HepG2 (cell line): Measurements from ENCODE around the gene DOK4. TPM values are rescaled to one million over a fixed set of nuclear protein-coding genes. Genes with fewer than 3 reads are reported as not detected.

ENCODE experiments used
- ATAC-seq: fragments of 200-7000 bp; cut with Tn5 transposase; 3 replicates; pipeline ENCODE4 v1.9.1; 2020; ENCODE audit warnings: mild to moderate bottlenecking, moderate library complexity
- BruUV-seq: library from RNA; stranded (reverse); fragments of 400-500 nt; replicated peaks from 2 replicates; lab custom pipeline; 2021; lab: Mats Ljungman, UMichigan
- CTCF ChIA-PET: fragments of 300-600 bp; formaldehyde crosslinking; extraction: SDS; loops from one replicate; lab custom pipeline; 2021; ENCODE audit warnings: low total read pairs, inconsistent platforms, low intra/inter-chr PET ratio; lab: Yijun Ruan, JAX
- POLR2A ChIA-PET: fragments of 350-600 bp; sonication (Branson Sonifier 250); formaldehyde crosslinking; loops from one replicate; lab custom pipeline; 2020; ENCODE audit warnings: antibody characterized with exemption, inconsistent platforms; lab: Yijun Ruan, JAX
- DNase-seq: peaks from one replicate; pipeline ENCODE4 v3.0.0-alpha.2; 2015; ENCODE audit warnings: low spot score
- FAIRE-seq: peaks from 3 replicates; lab custom pipeline; 2011; peaks lifted over from hg19 to GRCh38; lab: Jason Lieb, UNC
- H2AFZ ChIP-seq: one replicate; pipeline ENCODE4 v1.6.1; 2011; ENCODE audit warnings: low read length, inconsistent platforms
- H3K27ac ChIP-seq: fragments of 300-600 bp; 3 replicates; pipeline ENCODE4 v1.8.0; 2011; ENCODE audit warnings: mixed run types, mild to moderate bottlenecking, mixed read lengths, low read length, inconsistent platforms; ENCODE audit not compliant: insufficient read depth; ENCODE audit errors: extremely low read length
- H3K27me3 ChIP-seq, 2 experiments: fragments of 200-600 bp in 1 of 2; 2 replicates in 1 of 2; 3 replicates in 1 of 2; pipeline versions ENCODE4 v1.6.0 to v1.8.0; 2011; ENCODE audit warnings: low read length in 2 of 2, mild to moderate bottlenecking in 2 of 2, moderate library complexity in 2 of 2, inconsistent platforms in 1 of 2; ENCODE audit not compliant: insufficient read depth in 2 of 2, control insufficient read depth in 1 of 2
- H3K36me3 ChIP-seq, 2 experiments: fragments of 200-600 bp in 1 of 2; replicated peaks in 1 of 2; 2 replicates in 1 of 2; 3 replicates in 1 of 2; pipeline versions ENCODE4 v1.5.1 to v1.8.0; 2011; ENCODE audit warnings: low read length in 2 of 2, inconsistent platforms in 1 of 2; ENCODE audit not compliant: insufficient read depth in 2 of 2, control insufficient read depth in 1 of 2
- H3K4me1 ChIP-seq: 2 replicates; pipeline ENCODE4 v1.5.1; 2012; ENCODE audit warnings: low read length, inconsistent platforms; ENCODE audit not compliant: insufficient read depth
- H3K4me2 ChIP-seq: 2 replicates; pipeline ENCODE4 v1.6.0; 2011; ENCODE audit warnings: low read depth, low read length, inconsistent platforms
- H3K4me3 ChIP-seq, 3 experiments: fragments of 200-600 bp in 1 of 3; sonication (generic), shearing (Covaris generic) in 1 of 3; replicated peaks in 1 of 3; 2 replicates each; pipeline ENCODE4 v1.5.1; 2011 to 2016; ENCODE audit warnings: low read length in 3 of 3, inconsistent platforms in 2 of 3, low read depth in 2 of 3, mild to moderate bottlenecking in 2 of 3, control low read depth in 1 of 3, mixed read lengths in 1 of 3; ENCODE audit not compliant: insufficient read depth in 1 of 3
- H3K79me2 ChIP-seq: one replicate; pipeline ENCODE4 v1.6.1; 2011; ENCODE audit warnings: low read length, inconsistent platforms; ENCODE audit not compliant: insufficient read depth
- H3K9ac ChIP-seq: 2 replicates; pipeline ENCODE4 v1.6.0; 2011; ENCODE audit warnings: mild to moderate bottlenecking, low read depth, low read length, inconsistent platforms; ENCODE audit not compliant: insufficient read depth
- H3K9me3 ChIP-seq: 2 replicates; pipeline ENCODE4 v1.5.1; 2012; ENCODE audit warnings: mild to moderate bottlenecking, low read length
- H4K20me1 ChIP-seq: 2 replicates; pipeline ENCODE4 v1.6.0; 2011; ENCODE audit warnings: inconsistent platforms, mild to moderate bottlenecking, low read length, moderate library complexity; ENCODE audit not compliant: insufficient read depth
- EED ChIP-seq: sonication (generic); formaldehyde crosslinking; IDR thresholded peaks from 2 replicates; pipeline ENCODE4 v1.5.0; 2020; ENCODE audit warnings: mild to moderate bottlenecking, missing genetic modification reagents
- HMG20A ChIP-seq: IDR thresholded peaks from 2 replicates; pipeline ENCODE4 v1.6.1; 2016; ENCODE audit warnings: borderline replicate concordance
- JARID2 ChIP-seq: sonication (generic); formaldehyde crosslinking; IDR thresholded peaks from 2 replicates; pipeline ENCODE4 v1.8.1; 2023; ENCODE audit warnings: missing genetic modification reagents, inconsistent platforms; ENCODE audit not compliant: insufficient replicate concordance
- KLF9 ChIP-seq: IDR thresholded peaks from 2 replicates; pipeline ENCODE4 v1.6.1; 2016; ENCODE audit warnings: low read depth
- SIN3B ChIP-seq: fragments of 150-350 bp; IDR thresholded peaks from 2 replicates; pipeline ENCODE4 v1.6.1; 2014; ENCODE audit warnings: low read length
- SP2 ChIP-seq: sonication (generic); formaldehyde crosslinking; IDR thresholded peaks from 2 replicates; pipeline ENCODE4 v1.5.1; 2020; ENCODE audit warnings: mild to moderate bottlenecking, missing genetic modification reagents
- TARDBP ChIP-seq: sonication (generic); formaldehyde crosslinking; IDR thresholded peaks from 2 replicates; pipeline ENCODE4 v1.8.0; 2022; ENCODE audit warnings: mild to moderate bottlenecking, missing genetic modification reagents
- ZBTB3 ChIP-seq: sonication (generic); formaldehyde crosslinking; IDR thresholded peaks from 2 replicates; pipeline ENCODE4 v1.4.0; 2020; ENCODE audit warnings: low read depth, mild to moderate bottlenecking, moderate library complexity, missing genetic modification reagents, borderline replicate concordance
- ZBTB8A ChIP-seq: sonication (generic); formaldehyde crosslinking; IDR thresholded peaks from 2 replicates; pipeline ENCODE4 v1.4.0; 2020; ENCODE audit warnings: mild to moderate bottlenecking, low read depth, missing genetic modification reagents, borderline replicate concordance
- ZIK1 ChIP-seq: sonication (generic); formaldehyde crosslinking; IDR thresholded peaks from 2 replicates; pipeline ENCODE4 v1.5.0; 2020; ENCODE audit warnings: mild to moderate bottlenecking, low read depth, missing genetic modification reagents, borderline replicate concordance
- ZNF232 ChIP-seq: sonication (generic); formaldehyde crosslinking; IDR thresholded peaks from 2 replicates; pipeline ENCODE4 v1.4.0; 2020; ENCODE audit warnings: missing genetic modification reagents, borderline replicate concordance
- ZNF24 ChIP-seq: fragments of 450-650 bp; IDR thresholded peaks from 2 replicates; pipeline ENCODE4 v1.6.1; 2017; ENCODE audit warnings: antibody characterized with exemption, mild to moderate bottlenecking
- ZNF317 ChIP-seq: sonication (generic); formaldehyde crosslinking; IDR thresholded peaks from 2 replicates; pipeline ENCODE4 v1.5.0; 2020; ENCODE audit warnings: mild to moderate bottlenecking, missing genetic modification reagents
- ZNF333 ChIP-seq: sonication (generic); formaldehyde crosslinking; IDR thresholded peaks from 2 replicates; pipeline ENCODE4 v1.4.0; 2020; ENCODE audit warnings: mild to moderate bottlenecking, missing genetic modification reagents, borderline replicate concordance
- ZNF724P ChIP-seq: sonication (generic); formaldehyde crosslinking; IDR thresholded peaks from 2 replicates; pipeline ENCODE4 v1.8.0; 2022; ENCODE audit warnings: missing genetic modification reagents, borderline replicate concordance
- WGBS: methylation state at CpG from one replicate; pipeline ENCODE4 v1.1.6; 2017; ENCODE audit warnings: low lambda C conversion rate; 5-methylcytosine and 5-hydroxymethylcytosine counted together
- in situ Hi-C: cut with HindIII; loops from 2 replicates; pipeline ENCODE4 v1.10.0; 2017; ENCODE audit warnings: low pct_unique_long_range_greater_than_20kb; ENCODE audit not compliant: extremely low pct_ligation_motif_present
- intact Hi-C: fragments of 100-400 bp; cut with micrococcal nuclease; formaldehyde crosslinking; loops from one replicate; pipeline ENCODE4 v1.10.0; 2022; ENCODE audit not compliant: unreplicated experiment
- polyA plus RNA-seq, 8 experiments: library from polyadenylated mRNA; depleted of rRNA in 3 of 8; stranded (reverse) in 7 of 8; unstranded in 1 of 8; fragments of >200 nt; fragmentation: Illumina TruSeq in 4 of 8; extraction: Trizol in 4 of 8; gene quantifications; 2 replicates each; pipeline versions ENCODE4 v1.2.1 to v1.2.3, GENCODE V29; 2011 to 2016; ENCODE audit warnings: low read depth in 4 of 8, missing spikeins in 1 of 8, mixed read lengths in 1 of 8; ENCODE audit not compliant: insufficient read depth in 1 of 8
- total RNA-seq, 5 experiments: library from RNA; depleted of rRNA; stranded (reverse); fragments of >200 nt; fragmentation: Illumina TruSeq; extraction: Trizol; gene quantifications; 2 replicates each; pipeline ENCODE4 v1.2.3, GENCODE V29; 2016; ENCODE audit warnings: low read depth in 1 of 5
- TF ChIP-seq, protein P1 (sequence below): sonication (generic); formaldehyde crosslinking; conservative IDR thresholded peaks from 2 replicates; pipeline ENCODE4 v1.4.0; 2020; ENCODE audit warnings: missing genetic modification reagents
- TF ChIP-seq, protein P2 (sequence below): sonication (generic); formaldehyde crosslinking; IDR thresholded peaks from 2 replicates; pipeline ENCODE4; 2020; ENCODE audit warnings: missing genetic modification reagents, mild to moderate bottlenecking, borderline replicate concordance

DOK4 gene
- total and polyA plus RNA-seq, 2 of the 13 experiments (the other 11 are each of a cell fraction or from before 2014, with no cell fraction given) = 52.7 to 70.0 TPM

DNA sequence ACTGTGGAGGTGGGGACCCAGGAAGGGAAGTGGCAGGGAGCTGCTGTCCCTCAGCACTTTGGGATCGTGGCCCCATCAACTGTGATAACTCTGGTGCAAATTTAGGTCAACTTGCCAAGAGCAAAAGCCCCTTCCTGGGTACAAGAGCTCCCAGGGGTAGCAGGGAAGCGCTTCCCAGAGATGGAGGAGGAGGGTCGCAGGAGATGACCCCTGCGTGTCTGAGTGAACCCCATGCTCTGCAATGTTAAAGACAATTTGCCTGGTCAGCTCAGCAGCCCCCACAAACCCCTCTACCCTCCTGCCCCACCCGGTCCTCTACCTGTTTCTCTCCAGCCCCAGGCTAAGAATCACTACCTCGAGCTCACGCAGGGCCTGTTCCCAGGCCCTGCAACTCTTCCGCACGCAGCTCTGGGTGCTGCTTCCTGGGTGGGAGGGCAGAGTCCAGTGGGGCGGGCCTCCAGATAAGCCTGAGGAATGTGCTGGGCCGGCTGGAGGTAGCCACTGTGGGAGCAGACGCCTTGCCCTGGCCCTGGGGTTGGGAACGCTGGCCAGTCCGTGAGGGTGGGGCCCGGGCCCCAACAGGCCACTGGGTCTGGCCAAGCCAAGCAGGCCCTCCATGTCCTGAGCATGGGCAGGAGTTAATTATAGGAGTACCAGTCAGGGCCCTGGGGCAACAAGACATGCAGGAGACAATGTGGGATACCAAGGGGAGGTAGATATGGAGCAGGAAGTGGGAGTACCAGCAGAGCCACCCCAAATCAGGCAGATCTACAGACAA, 6.1 kb downstream of the DOK4 start:
- WGBS = 11% methylated on average over 10 of the region's 15 CpGs
- DNase-seq (peak; percentile 88), ATAC-seq (peak; percentile 82), FAIRE-seq (no peak)
- peak overlapping the region; percentile 79 for H3K27ac ChIP-seq
- H4K20me1 ChIP-seq = peaks cover 8% of the 10 kb centered on the region; the same call in 1 of the 2 replicates
- ChIA-PET POLR2A (interaction anchor here (0.6 to 5.6 kb wide), 16 partner anchors 8 to 294 kb away, joined by 3 to 147 read pairs (median 4); partner anchors contain the start of genes CIAPIN1, COQ9, CX3CL1 and POLR2C), CTCF (no interaction called here)
- peak overlapping the region; percentile 93 for H3K4me2 ChIP-seq
- intact Hi-C loops = no loop called here
- H3K79me2 ChIP-seq = peaks cover 33% of the 10 kb centered on the region
- H2AFZ ChIP-seq = no peak overlapping the region
- H3K4me1 ChIP-seq = peaks cover 95% of the 10 kb centered on the region
- in situ Hi-C loops = loop anchor here (5.0 kb wide), 1 partner anchor 37 kb away; no protein-coding TSS in a partner anchor
- H3K9ac ChIP-seq = peak overlapping the region; percentile 68
- H3K36me3 ChIP-seq = peaks cover 1 to 3% of the 10 kb centered on the region in 2 experiments; a peak in 2 of 5 replicates
- BruUV-seq = no TSS peak
- H3K27me3 ChIP-seq = no peaks in the 10 kb centered on the region
- no peaks in the 10 kb centered on the region for H3K9me3 ChIP-seq
- peak overlapping the region; percentile 28 to 64 (median 52); a peak in 5 of 6 replicates for H3K4me3 ChIP-seq
- TF ChIP-seq SP2 (CRISPR knock-in tag) (no peak), ZBTB8A (CRISPR knock-in tag) (no peak), KLF9 (CRISPR knock-in tag) (no peak), HMG20A (CRISPR knock-in tag) (peak; percentile 48; the same call in 1 of the 2 replicates), ZNF24 (no peak), TARDBP (CRISPR knock-in tag) (peak; percentile 85), ZNF317 (CRISPR knock-in tag) (peak; percentile 70), JARID2 (CRISPR knock-in tag) (no peak), ZBTB3 (CRISPR knock-in tag) (peak; percentile 53; the same call in 1 of the 2 replicates), SIN3B (no peak), ZNF724P (CRISPR knock-in tag) (no peak; the same call in 1 of the 2 replicates), ZIK1 (CRISPR knock-in tag) (no peak), ZNF333 (CRISPR knock-in tag) (peak; percentile 73; the same call in 1 of the 2 replicates), ZNF232 (CRISPR knock-in tag) (no peak), EED (0 out of 2 replicates have a peak, but pooled peaks have one; percentile 58)
- TF ChIP-seq, protein P1, sequence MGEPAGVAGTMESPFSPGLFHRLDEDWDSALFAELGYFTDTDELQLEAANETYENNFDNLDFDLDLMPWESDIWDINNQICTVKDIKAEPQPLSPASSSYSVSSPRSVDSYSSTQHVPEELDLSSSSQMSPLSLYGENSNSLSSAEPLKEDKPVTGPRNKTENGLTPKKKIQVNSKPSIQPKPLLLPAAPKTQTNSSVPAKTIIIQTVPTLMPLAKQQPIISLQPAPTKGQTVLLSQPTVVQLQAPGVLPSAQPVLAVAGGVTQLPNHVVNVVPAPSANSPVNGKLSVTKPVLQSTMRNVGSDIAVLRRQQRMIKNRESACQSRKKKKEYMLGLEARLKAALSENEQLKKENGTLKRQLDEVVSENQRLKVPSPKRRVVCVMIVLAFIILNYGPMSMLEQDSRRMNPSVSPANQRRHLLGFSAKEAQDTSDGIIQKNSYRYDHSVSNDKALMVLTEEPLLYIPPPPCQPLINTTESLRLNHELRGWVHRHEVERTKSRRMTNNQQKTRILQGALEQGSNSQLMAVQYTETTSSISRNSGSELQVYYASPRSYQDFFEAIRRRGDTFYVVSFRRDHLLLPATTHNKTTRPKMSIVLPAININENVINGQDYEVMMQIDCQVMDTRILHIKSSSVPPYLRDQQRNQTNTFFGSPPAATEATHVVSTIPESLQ (CRISPR knock-in tag) = no peak
- TF ChIP-seq, protein P2, sequence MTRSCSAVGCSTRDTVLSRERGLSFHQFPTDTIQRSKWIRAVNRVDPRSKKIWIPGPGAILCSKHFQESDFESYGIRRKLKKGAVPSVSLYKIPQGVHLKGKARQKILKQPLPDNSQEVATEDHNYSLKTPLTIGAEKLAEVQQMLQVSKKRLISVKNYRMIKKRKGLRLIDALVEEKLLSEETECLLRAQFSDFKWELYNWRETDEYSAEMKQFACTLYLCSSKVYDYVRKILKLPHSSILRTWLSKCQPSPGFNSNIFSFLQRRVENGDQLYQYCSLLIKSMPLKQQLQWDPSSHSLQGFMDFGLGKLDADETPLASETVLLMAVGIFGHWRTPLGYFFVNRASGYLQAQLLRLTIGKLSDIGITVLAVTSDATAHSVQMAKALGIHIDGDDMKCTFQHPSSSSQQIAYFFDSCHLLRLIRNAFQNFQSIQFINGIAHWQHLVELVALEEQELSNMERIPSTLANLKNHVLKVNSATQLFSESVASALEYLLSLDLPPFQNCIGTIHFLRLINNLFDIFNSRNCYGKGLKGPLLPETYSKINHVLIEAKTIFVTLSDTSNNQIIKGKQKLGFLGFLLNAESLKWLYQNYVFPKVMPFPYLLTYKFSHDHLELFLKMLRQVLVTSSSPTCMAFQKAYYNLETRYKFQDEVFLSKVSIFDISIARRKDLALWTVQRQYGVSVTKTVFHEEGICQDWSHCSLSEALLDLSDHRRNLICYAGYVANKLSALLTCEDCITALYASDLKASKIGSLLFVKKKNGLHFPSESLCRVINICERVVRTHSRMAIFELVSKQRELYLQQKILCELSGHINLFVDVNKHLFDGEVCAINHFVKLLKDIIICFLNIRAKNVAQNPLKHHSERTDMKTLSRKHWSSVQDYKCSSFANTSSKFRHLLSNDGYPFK (CRISPR knock-in tag) = peak; percentile 85
